ENCODE data around the gene CTNNA3. TPM values are rescaled to one million over a fixed set of nuclear protein-coding genes. Genes with fewer than 3 reads are reported as not detected.

The CTNNA3 gene
- total and polyA plus RNA-seq, 2 donors (not counting 3 experiments of a cell fraction or from before 2014, with no cell fraction given): not detected

DNA sequence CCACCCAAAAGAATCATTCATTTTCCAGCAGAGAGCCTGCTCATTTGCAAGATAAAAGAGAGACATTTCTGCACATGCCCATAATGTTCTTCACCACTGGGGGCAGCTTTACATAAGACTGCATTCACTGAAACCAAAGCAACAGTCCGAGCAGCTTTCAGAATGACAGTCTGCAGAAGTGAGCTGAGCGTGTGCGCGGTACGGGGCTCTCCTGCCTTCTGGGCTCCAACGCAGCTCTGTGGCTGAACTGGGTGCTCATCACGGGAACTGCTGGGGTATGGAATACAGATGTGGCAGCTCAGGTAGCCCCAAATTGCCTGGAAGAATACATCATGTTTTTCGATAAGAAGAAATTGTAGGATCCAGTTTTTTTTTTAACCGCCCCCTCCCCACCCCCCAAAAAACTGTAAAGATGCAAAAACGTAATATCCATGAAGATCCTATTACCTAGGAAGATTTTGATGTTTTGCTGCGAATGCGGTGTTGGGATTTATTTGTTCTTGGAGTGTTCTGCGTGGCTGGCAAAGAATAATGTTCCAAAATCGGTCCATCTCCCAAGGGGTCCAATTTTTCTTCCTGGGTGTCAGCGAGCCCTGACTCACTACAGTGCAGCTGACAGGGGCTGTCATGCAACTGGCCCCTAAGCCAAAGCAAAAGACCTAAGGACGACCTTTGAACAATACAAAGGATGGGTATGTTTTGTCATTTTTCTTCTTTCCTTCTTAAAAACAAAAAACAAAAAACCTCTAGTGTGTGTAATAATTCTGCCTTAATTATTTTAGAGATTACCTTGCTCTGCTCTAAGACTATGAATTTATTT is 769.9 kb downstream of the CTNNA3 start, which contains the start of gene LRRTM3:
LRRTM3 (plus strand) TSS at position 141 of the 820 bp plus-strand sequence.
- ChIA-PET POLR2A (no interaction called here), CTCF (interaction anchor here (0.7 to 1.0 kb wide), 3 partner anchors 13 to 1948 kb away, joined by 3 to 5 read pairs (median 3); no protein-coding TSS in a partner anchor)
- no peak within 1 kb of the TSS for H3K4me3 ChIP-seq (replicated peaks in 1 of 3; ENCODE audit: insufficient read depth in 1 of 3, low read depth in 1 of 3, low read length in 3 of 3)
- no peaks in the 10 kb centered on the region for H3K36me3 ChIP-seq (ENCODE audit: control insufficient read depth in 2 of 2, extremely low read depth in 1 of 2, insufficient read depth in 2 of 2, low read length in 2 of 2)
- H3K4me2 ChIP-seq (ENCODE audit: insufficient read depth, low read length): no peak within 1 kb of the TSS
- intact Hi-C loops (cut with micrococcal nuclease): no loop called here
- no peaks in the 10 kb centered on the region for H3K79me2 ChIP-seq (ENCODE audit: control insufficient read depth, insufficient read depth, low read length)
- H2AFZ ChIP-seq (ENCODE audit: low read depth, low read length): no peak within 1 kb of the TSS
- peak; percentile 80 for FAIRE-seq
- peak; percentile 53 for DNase-seq (ENCODE audit: low read depth, low spot score)
- no peaks in the 10 kb centered on the region for H3K9me1 ChIP-seq (replicated peaks; ENCODE audit: control insufficient read depth, extremely low read depth, insufficient read depth, low read length)
- TF ChIP-seq, protein P1, sequence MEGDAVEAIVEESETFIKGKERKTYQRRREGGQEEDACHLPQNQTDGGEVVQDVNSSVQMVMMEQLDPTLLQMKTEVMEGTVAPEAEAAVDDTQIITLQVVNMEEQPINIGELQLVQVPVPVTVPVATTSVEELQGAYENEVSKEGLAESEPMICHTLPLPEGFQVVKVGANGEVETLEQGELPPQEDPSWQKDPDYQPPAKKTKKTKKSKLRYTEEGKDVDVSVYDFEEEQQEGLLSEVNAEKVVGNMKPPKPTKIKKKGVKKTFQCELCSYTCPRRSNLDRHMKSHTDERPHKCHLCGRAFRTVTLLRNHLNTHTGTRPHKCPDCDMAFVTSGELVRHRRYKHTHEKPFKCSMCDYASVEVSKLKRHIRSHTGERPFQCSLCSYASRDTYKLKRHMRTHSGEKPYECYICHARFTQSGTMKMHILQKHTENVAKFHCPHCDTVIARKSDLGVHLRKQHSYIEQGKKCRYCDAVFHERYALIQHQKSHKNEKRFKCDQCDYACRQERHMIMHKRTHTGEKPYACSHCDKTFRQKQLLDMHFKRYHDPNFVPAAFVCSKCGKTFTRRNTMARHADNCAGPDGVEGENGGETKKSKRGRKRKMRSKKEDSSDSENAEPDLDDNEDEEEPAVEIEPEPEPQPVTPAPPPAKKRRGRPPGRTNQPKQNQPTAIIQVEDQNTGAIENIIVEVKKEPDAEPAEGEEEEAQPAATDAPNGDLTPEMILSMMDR (IDR thresholded peaks at IDR 0.05; ENCODE audit: extremely low read depth in 1 of 2, insufficient read depth in 1 of 2, low read depth in 1 of 2, low read length in 2 of 2): peak; percentile 51 to 54
- no peak for TF ChIP-seq MYC (IDR thresholded peaks at IDR 0.05; ENCODE audit: low read depth, low read length)
- dilution Hi-C loops (cut with MboI; ENCODE audit: extremely low pct_ligation_motif_present, low sequenced_read_pairs): no loop called here
- H3K27ac ChIP-seq (ENCODE audit: insufficient read depth, low read depth, low read length): no peak within 1 kb of the TSS
- no peaks in the 10 kb centered on the region for H3K4me1 ChIP-seq (ENCODE audit: control insufficient read depth, extremely low read depth, insufficient read depth, low read length)
- BruUV-seq (replicated peaks): no TSS peak
- peaks cover 25 to 28% of the 10 kb centered on the region in 2 experiments for H3K27me3 ChIP-seq (ENCODE audit: control insufficient read depth in 2 of 2, insufficient read depth in 2 of 2, low read length in 2 of 2)
- no peak within 1 kb of the TSS for H3K9ac ChIP-seq (replicated peaks; ENCODE audit: extremely low read depth, insufficient read depth, low read length)
- no peaks in the 10 kb centered on the region for H3K9me3 ChIP-seq (replicated peaks; ENCODE audit: control insufficient read depth, insufficient read depth, low read length)
- no peaks in the 10 kb centered on the region for H4K20me1 ChIP-seq (replicated peaks; ENCODE audit: control insufficient read depth, extremely low read depth, insufficient read depth, low read length)

GRCh38 chr10:66925373-66925772 is 770.6 kb downstream of the CTNNA3 start:
- intact Hi-C loops (cut with micrococcal nuclease): no loop called here
- POLR2A ChIA-PET: no interaction called here

More at GRCh38 chr10:66925373-66925772, 770.6 kb downstream of the CTNNA3 start:
- DNase-seq (ENCODE audit: low read depth, low spot score) (no peak), FAIRE-seq (no peak)
- TF ChIP-seq POLR2AphosphoS5 (IDR thresholded peaks at IDR 0.05; ENCODE audit: insufficient read depth, low read depth, low read length): no peak
- no peak for TF ChIP-seq MYC (IDR thresholded peaks at IDR 0.05; ENCODE audit: low read depth, low read length)
- TF ChIP-seq JUN (IDR thresholded peaks at IDR 0.05; ENCODE audit: borderline replicate concordance, insufficient read depth, insufficient read length, low read depth): no peak
- TF ChIP-seq, protein P2, sequence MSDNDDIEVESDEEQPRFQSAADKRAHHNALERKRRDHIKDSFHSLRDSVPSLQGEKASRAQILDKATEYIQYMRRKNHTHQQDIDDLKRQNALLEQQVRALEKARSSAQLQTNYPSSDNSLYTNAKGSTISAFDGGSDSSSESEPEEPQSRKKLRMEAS (IDR thresholded peaks at IDR 0.05; ENCODE audit: insufficient read depth, insufficient read length): no peak
- no peak for TF ChIP-seq FOS (IDR thresholded peaks at IDR 0.05; ENCODE audit: borderline replicate concordance, insufficient read depth, low read length)
- TF ChIP-seq POLR2A (IDR thresholded peaks at IDR 0.05; ENCODE audit: low read depth, low read length): no peak
- no peak for TF ChIP-seq EZH2 (IDR thresholded peaks at IDR 0.05; ENCODE audit: borderline replicate concordance, low read depth, low read length, severe bottlenecking)
- TF ChIP-seq GATA2 (IDR thresholded peaks at IDR 0.05; ENCODE audit: insufficient read depth, insufficient read length, low read depth, low read length): no peak
- TF ChIP-seq, protein P1 (IDR thresholded peaks at IDR 0.05; ENCODE audit: extremely low read depth in 1 of 2, insufficient read depth in 1 of 2, low read depth in 1 of 2, low read length in 2 of 2): no peak
- dilution Hi-C loops (cut with MboI; ENCODE audit: extremely low pct_ligation_motif_present, low sequenced_read_pairs): no loop called here
- no peaks in the 10 kb centered on the region for H3K4me1 ChIP-seq (ENCODE audit: control insufficient read depth, extremely low read depth, insufficient read depth, low read length)
- no peak overlapping the region for H3K9ac ChIP-seq (replicated peaks; ENCODE audit: extremely low read depth, insufficient read depth, low read length)
- no peak overlapping the region for H3K4me2 ChIP-seq (ENCODE audit: insufficient read depth, low read length)
- peaks cover 25 to 28% of the 10 kb centered on the region in 2 experiments for H3K27me3 ChIP-seq (ENCODE audit: control insufficient read depth in 2 of 2, insufficient read depth in 2 of 2, low read length in 2 of 2)
- CTCF ChIA-PET: interaction anchor here (0.7 to 1.0 kb wide), 3 partner anchors 13 to 1947 kb away, joined by 3 to 5 read pairs (median 3); no protein-coding TSS in a partner anchor
- H3K4me3 ChIP-seq (replicated peaks in 1 of 3; ENCODE audit: insufficient read depth in 1 of 3, low read depth in 1 of 3, low read length in 3 of 3): no peak overlapping the region
- H3K9me1 ChIP-seq (replicated peaks; ENCODE audit: control insufficient read depth, extremely low read depth, insufficient read depth, low read length): no peaks in the 10 kb centered on the region
- H3K79me2 ChIP-seq (ENCODE audit: control insufficient read depth, insufficient read depth, low read length): no peaks in the 10 kb centered on the region
- H2AFZ ChIP-seq (ENCODE audit: low read depth, low read length): no peak overlapping the region
- H4K20me1 ChIP-seq (replicated peaks; ENCODE audit: control insufficient read depth, extremely low read depth, insufficient read depth, low read length): no peaks in the 10 kb centered on the region
- H3K9me3 ChIP-seq (replicated peaks; ENCODE audit: control insufficient read depth, insufficient read depth, low read length): no peaks in the 10 kb centered on the region
- H3K27ac ChIP-seq (ENCODE audit: insufficient read depth, low read depth, low read length): no peak overlapping the region
- H3K36me3 ChIP-seq (ENCODE audit: control insufficient read depth in 2 of 2, extremely low read depth in 1 of 2, insufficient read depth in 2 of 2, low read length in 2 of 2): no peaks in the 10 kb centered on the region
- no TSS peak for BruUV-seq (replicated peaks)
